A549 (cell line): Measurements from ENCODE around the gene SLC13A4.

ENCODE experiments used
- CEBPB ChIP-seq, 2 experiments: fragments of >200 bp in 1 of 2; sonication (Bioruptor Twin) in 1 of 2; formaldehyde crosslinking in 1 of 2; IDR thresholded peaks; 2 replicates each; pipeline ENCODE4 v1.6.1; 2012 to 2016
- POLR2A ChIP-seq: IDR thresholded peaks from 2 replicates; pipeline ENCODE4 v1.6.1; 2012; ENCODE audit warnings: mild to moderate bottlenecking, low read length
- TP53 ChIP-seq: fragments of 250-450 bp; sonication (Bioruptor Pico); IDR thresholded peaks from 2 replicates; pipeline ENCODE4 v1.5.0; 2021; ENCODE audit warnings: mild to moderate bottlenecking, moderate library complexity
- TF ChIP-seq, protein P1 (sequence below): fragments of >200 bp; sonication (Bioruptor Twin); formaldehyde crosslinking; IDR thresholded peaks from 3 replicates; pipeline ENCODE4 v1.5.1; 2016
- TF ChIP-seq, protein P2 (sequence below): fragments of >200 bp; sonication (Bioruptor Twin); formaldehyde crosslinking; IDR thresholded peaks from 2 replicates; pipeline ENCODE4 v1.6.1; 2016

DNA sequence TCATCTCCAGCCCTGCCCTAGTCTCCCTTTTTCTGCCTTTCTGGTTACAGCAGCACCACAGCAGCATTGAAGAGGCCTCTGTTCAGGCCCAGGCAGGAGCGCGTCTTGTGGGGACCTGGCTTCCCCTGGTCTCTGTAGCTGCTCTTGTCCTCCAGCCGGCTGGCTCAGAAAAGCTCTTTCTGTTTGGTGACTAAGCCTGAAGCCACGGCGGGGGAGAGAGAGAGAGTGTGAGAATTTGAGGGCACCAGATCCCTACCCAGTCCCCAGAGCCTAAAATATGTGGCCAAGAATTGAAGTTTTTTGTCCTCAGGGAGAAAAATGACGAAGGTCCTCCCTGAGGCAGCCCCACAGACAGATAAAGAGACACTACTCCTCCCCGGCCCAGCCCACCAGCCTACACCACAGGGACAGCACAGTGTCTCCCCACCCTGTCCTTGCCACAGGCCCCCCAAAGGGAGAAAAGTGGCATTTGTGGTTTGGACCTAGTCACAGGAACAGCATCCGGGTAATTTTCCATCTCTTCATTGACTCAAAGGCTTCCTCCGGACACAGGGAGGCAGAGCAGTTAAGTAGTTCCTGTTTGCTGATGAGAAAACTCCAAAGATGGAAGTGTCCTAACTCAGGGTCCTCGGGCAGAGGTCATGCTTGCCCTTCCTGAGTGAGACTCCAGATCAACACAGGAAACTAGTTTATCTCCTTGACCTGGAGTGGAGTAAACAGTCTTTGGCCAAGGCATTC lies 33.9 kb upstream of the SLC13A4 start:
- TF ChIP-seq CEBPB (IDR thresholded peaks at IDR 0.05) (no peak), POLR2A (no peak), TP53 (CRISPR knock-in tag) (no peak)
- TF ChIP-seq, protein P1, sequence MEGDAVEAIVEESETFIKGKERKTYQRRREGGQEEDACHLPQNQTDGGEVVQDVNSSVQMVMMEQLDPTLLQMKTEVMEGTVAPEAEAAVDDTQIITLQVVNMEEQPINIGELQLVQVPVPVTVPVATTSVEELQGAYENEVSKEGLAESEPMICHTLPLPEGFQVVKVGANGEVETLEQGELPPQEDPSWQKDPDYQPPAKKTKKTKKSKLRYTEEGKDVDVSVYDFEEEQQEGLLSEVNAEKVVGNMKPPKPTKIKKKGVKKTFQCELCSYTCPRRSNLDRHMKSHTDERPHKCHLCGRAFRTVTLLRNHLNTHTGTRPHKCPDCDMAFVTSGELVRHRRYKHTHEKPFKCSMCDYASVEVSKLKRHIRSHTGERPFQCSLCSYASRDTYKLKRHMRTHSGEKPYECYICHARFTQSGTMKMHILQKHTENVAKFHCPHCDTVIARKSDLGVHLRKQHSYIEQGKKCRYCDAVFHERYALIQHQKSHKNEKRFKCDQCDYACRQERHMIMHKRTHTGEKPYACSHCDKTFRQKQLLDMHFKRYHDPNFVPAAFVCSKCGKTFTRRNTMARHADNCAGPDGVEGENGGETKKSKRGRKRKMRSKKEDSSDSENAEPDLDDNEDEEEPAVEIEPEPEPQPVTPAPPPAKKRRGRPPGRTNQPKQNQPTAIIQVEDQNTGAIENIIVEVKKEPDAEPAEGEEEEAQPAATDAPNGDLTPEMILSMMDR = no peak
- TF ChIP-seq, protein P2, sequence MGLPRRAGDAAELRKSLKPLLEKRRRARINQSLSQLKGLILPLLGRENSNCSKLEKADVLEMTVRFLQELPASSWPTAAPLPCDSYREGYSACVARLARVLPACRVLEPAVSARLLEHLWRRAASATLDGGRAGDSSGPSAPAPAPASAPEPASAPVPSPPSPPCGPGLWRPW = no peak
